OCI-LY3 (cell line): ENCODE data around the gene EFCAB11.

Source experiments
- H2AFZ ChIP-seq: fragments of 200-600, 300-600 bp; shearing (Covaris generic); 2 replicates; pipeline ENCODE4 v1.6.0; 2014; ENCODE audit warnings: antibody characterized with exemption, low read depth, low read length
- H3K27ac ChIP-seq: fragments of 200-600, 300-600 bp; sonication (generic); 2 replicates; pipeline ENCODE4 v1.5.1; 2014; ENCODE audit warnings: mild to moderate bottlenecking, low read length, moderate library complexity, mixed read lengths
- H3K27me3 ChIP-seq: fragments of 200-600, 300-600 bp; sonication (generic); 2 replicates; pipeline ENCODE4 v1.6.1; 2014; ENCODE audit warnings: low read depth, low read length, mixed read lengths
- H3K36me3 ChIP-seq: fragments of 200-600, 300-600 bp; sonication (generic); replicated peaks from 2 replicates; pipeline ENCODE3; 2014; ENCODE audit warnings: low read depth, low read length, mixed read lengths
- H3K4me1 ChIP-seq: fragments of 300-600, 200-600 bp; sonication (generic); 2 replicates; pipeline ENCODE4 v1.6.1; 2014; ENCODE audit warnings: low read length, mixed read lengths
- H3K4me2 ChIP-seq: fragments of 200-600, 300-600 bp; sonication (generic); 2 replicates; pipeline ENCODE4 v1.6.1; 2014; ENCODE audit warnings: low read length, mixed read lengths
- H3K4me3 ChIP-seq: fragments of 300-600, 200-600 bp; sonication (generic); 2 replicates; pipeline ENCODE4 v1.5.1; 2014; ENCODE audit warnings: antibody characterized with exemption, mild to moderate bottlenecking, low read length, moderate library complexity
- H3K79me2 ChIP-seq: fragments of 300-600, 200-600 bp; shearing (Covaris generic); 2 replicates; pipeline ENCODE4 v1.6.1; 2014; ENCODE audit warnings: mild to moderate bottlenecking, low read length, mixed read lengths
- H3K9ac ChIP-seq: fragments of 300-600, 200-600 bp; shearing (Covaris generic); 2 replicates; pipeline ENCODE4 v1.6.0; 2014; ENCODE audit warnings: mild to moderate bottlenecking, low read length, moderate library complexity
- H3K9me3 ChIP-seq: fragments of 200-600, 300-600 bp; shearing (Covaris generic); 2 replicates; pipeline ENCODE4 v1.6.1; 2014; ENCODE audit warnings: low read length, mixed read lengths; ENCODE audit not compliant: insufficient read depth
- H4K20me1 ChIP-seq: fragments of 200-600, 300-600 bp; sonication (generic); 2 replicates; pipeline ENCODE4 v1.6.1; 2016; ENCODE audit warnings: low read length, mixed read lengths; ENCODE audit not compliant: insufficient read depth
- CTCF ChIP-seq: fragments of 200-600, 300-600 bp; sonication (generic); IDR thresholded peaks from 2 replicates; pipeline ENCODE4 v1.5.1; 2014; ENCODE audit warnings: antibody characterized with exemption, low read length, low read depth
- EZH2phosphoT487 ChIP-seq: fragments of 200-600 bp; shearing (Covaris generic); IDR thresholded peaks from 2 replicates; pipeline ENCODE4 v1.6.1; 2018; ENCODE audit warnings: antibody characterized with exemption, mixed run types, low read depth

Gene EFCAB11

GRCh38 chr14:89858089-89858488, 96.4 kb downstream of the EFCAB11 start:
- no peak overlapping the region for H2AFZ ChIP-seq
- no peaks in the 10 kb centered on the region for H4K20me1 ChIP-seq
- no peak overlapping the region for H3K4me2 ChIP-seq
- H3K9ac ChIP-seq, result no peak overlapping the region
- H3K4me1 ChIP-seq, result peaks cover 8% of the 10 kb centered on the region; the same call in 1 of the 2 replicates
- H3K9me3 ChIP-seq, result no peaks in the 10 kb centered on the region
- no peaks in the 10 kb centered on the region for H3K36me3 ChIP-seq
- no peaks in the 10 kb centered on the region for H3K79me2 ChIP-seq
- no peak overlapping the region for H3K27ac ChIP-seq
- TF ChIP-seq CTCF, result no peak
- H3K4me3 ChIP-seq, result no peak overlapping the region
- H3K27me3 ChIP-seq, result no peaks in the 10 kb centered on the region

GRCh38 chr14:89856871-89857345, 97.6 kb downstream of the EFCAB11 start:
- H4K20me1 ChIP-seq, result no peaks in the 10 kb centered on the region
- peaks cover 8% of the 10 kb centered on the region; the same call in 1 of the 2 replicates for H3K4me1 ChIP-seq
- no peaks in the 10 kb centered on the region for H3K36me3 ChIP-seq
- TF ChIP-seq CTCF, result no peak
- no peak for TF ChIP-seq EZH2phosphoT487
- H3K27me3 ChIP-seq, result no peaks in the 10 kb centered on the region
- H3K79me2 ChIP-seq, result no peaks in the 10 kb centered on the region
- no peak overlapping the region for H3K4me2 ChIP-seq
- no peak overlapping the region for H3K27ac ChIP-seq
- no peak overlapping the region for H3K4me3 ChIP-seq
- H3K9ac ChIP-seq, result no peak overlapping the region
- no peak overlapping the region for H2AFZ ChIP-seq
- H3K9me3 ChIP-seq, result no peaks in the 10 kb centered on the region

GRCh38 chr14:89855961-89856656, 98.4 kb downstream of the EFCAB11 start:
- no peak overlapping the region for H3K4me2 ChIP-seq

More at GRCh38 chr14:89855961-89856656, 98.4 kb downstream of the EFCAB11 start:
- Histone ChIP-seq H2AFZ (no peak overlapping the region), H3K36me3 (no peaks in the 10 kb centered on the region), H3K79me2 (no peaks in the 10 kb centered on the region), H3K9ac (no peak overlapping the region), H3K27me3 (no peaks in the 10 kb centered on the region), H4K20me1 (no peaks in the 10 kb centered on the region), H3K9me3 (no peaks in the 10 kb centered on the region), H3K4me1 (peaks cover 8% of the 10 kb centered on the region; the same call in 1 of the 2 replicates), H3K27ac (no peak overlapping the region), H3K4me3 (no peak overlapping the region)
- TF ChIP-seq CTCF, result no peak
- TF ChIP-seq EZH2phosphoT487, result no peak
